OCI-LY1 (cell line): Measurements from ENCODE around the gene RAPH1.
"Not testable (repeated sequence)": the region's sequence is repeated elsewhere in the genome, so short reads cannot be mapped to it uniquely, and the experiment has no call there.

ENCODE experiments used
- EZH2 ChIP-seq: fragments of 200-600 bp; sonication (generic), shearing (Covaris generic); IDR thresholded peaks from 2 replicates; pipeline ENCODE4 v1.8.0; 2017; ENCODE audit warnings: borderline replicate concordance, mixed run types, mild to moderate bottlenecking, antibody characterized with exemption, low read length, moderate library complexity, mixed read lengths
- TF ChIP-seq, protein P1 (sequence below): fragments of 200-600 bp; sonication (generic), shearing (Covaris generic); IDR thresholded peaks from 2 replicates; pipeline ENCODE4 v1.5.1; 2017; ENCODE audit warnings: mild to moderate bottlenecking, antibody characterized with exemption, low read length, moderate library complexity, mixed read lengths

DNA sequence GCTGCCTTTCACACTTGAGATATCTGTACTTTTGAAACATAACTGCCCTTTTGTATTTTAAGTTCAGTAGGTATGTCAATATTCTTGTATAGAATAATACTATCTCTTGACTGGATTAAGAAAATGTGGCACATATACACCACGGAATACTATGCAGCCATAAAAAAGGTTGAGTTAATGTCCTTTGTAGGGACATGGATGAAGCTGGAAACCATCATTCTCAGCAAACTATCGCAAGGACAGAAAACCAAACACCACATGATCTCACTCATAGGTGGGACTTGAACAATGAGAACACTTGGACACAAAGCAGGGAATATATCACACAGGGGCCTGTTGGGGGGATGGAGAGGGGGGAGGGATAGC is 1.5 kb upstream of the RAPH1 start:
- TF ChIP-seq, protein P1, sequence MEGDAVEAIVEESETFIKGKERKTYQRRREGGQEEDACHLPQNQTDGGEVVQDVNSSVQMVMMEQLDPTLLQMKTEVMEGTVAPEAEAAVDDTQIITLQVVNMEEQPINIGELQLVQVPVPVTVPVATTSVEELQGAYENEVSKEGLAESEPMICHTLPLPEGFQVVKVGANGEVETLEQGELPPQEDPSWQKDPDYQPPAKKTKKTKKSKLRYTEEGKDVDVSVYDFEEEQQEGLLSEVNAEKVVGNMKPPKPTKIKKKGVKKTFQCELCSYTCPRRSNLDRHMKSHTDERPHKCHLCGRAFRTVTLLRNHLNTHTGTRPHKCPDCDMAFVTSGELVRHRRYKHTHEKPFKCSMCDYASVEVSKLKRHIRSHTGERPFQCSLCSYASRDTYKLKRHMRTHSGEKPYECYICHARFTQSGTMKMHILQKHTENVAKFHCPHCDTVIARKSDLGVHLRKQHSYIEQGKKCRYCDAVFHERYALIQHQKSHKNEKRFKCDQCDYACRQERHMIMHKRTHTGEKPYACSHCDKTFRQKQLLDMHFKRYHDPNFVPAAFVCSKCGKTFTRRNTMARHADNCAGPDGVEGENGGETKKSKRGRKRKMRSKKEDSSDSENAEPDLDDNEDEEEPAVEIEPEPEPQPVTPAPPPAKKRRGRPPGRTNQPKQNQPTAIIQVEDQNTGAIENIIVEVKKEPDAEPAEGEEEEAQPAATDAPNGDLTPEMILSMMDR: not testable (repeated sequence)
- not testable (repeated sequence) for TF ChIP-seq EZH2
